ENCODE measurements around the gene CNIH2.
"Not testable (repeated sequence)": the region's sequence is repeated elsewhere in the genome, so short reads cannot be mapped to it uniquely, and the experiment has no call there.

Gene CNIH2

DNA sequence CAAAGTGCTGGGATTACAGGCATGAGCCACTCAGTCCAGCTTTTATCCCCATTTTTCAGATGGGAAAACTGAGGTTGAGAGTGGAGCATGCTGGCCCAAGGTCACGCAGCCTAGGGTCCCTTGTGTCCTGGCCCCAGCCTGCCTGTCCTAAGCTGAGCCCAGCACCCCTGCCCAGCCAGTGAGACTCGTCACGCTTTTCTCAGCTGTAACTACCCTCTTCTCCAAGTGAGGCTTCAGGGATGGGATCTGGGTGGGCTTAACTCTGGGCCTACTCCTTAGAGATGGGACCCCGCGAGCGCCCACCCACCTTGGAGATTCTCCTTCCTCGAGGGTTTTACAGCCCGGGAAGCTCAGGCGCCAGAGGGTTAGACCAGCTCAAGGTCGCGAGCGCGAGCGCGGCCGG is 13.3 kb downstream of the CNIH2 start:
- DNase-seq (ENCODE audit: low read depth, low spot score), result no peak

DNA sequence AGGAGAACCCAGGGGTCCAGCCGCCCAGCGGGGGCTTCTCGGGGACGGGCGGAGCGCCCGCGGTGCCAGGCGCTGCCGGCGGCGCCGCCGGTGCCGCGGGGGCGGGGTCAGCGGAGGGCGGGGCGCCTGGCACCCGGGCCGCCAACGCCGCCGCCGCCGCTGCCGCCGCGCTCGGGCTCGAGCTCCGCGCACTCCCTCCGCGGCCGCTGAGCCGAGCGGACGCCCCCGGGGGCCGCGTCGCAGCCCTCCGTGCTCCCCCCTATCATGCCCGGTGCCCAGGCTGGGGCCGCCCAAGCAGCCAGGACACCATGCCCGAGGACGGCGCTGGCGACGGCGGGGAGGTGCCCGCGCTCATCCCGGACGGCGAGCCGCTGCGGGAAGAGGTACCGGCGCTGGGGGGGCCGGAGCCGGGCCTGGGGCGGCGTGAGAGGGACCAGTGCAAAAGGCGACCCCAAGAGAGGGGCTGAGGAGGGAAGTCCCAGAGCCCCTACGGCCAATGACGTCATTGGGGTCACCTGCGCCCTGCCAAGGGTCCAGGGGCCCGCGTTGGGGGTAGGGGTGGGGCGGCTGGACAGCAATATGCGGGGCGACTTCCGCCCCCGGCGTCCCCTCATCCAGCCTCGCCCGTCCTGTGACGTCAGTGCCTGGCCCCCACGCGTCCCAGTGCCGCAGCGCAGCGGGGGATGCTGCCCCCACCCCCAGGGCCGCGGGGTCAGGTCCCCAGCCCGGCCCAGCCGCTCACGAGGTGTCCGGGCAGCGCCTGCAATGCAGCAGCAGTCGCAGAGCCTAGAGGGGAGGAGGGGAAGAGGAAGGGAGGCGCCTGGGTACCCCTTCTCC is 13.9 kb downstream of the CNIH2 start, which contains the start of gene TMEM151A:
TSS of gene TMEM151A (plus strand) at position 189 of the 837 bp plus-strand sequence. CDS start at position 309, 120 bp downstream.
- no peak for DNase-seq (ENCODE audit: low read depth, low spot score)

DNA sequence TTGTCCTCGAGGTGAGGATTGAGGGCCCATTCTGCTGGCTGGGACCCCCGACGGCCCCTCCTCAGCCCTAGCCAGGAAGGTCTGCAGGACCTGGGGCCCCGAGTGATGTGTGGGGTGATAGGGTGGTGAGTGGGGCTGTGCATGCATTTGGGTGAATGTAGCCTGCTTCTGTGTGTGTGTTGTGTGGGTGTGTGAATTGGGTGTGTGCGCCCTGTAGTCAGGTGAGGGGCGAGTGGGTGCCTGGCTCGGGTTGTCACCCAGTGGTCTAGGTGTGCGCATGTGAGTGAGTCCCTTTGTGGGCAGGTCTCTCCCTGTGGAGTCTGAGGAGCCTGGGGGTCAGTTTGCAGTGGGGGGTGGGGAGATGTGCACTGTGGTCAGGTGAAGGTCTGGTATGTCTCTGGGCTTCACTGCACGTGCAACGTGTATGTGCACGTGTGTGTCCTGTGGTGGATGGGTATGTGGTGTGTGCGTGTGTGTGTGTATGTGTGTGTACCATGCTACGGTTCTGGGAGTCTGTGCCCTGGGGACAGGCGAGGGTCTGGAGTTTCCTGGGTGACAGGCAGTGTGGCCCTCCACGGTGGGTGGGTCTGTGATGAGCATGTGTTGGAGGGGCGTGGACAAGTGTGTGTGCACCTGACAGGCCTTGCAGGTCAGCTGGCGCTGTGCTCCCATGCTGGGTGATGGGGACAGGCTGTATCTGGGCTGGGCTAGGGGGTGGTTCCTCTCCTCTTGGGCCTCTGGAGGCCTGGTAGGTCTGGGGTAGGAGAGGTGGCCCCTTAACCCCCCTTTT is 14.8 kb downstream of the CNIH2 start:
- no peak for DNase-seq (ENCODE audit: low read depth, low spot score)

DNA sequence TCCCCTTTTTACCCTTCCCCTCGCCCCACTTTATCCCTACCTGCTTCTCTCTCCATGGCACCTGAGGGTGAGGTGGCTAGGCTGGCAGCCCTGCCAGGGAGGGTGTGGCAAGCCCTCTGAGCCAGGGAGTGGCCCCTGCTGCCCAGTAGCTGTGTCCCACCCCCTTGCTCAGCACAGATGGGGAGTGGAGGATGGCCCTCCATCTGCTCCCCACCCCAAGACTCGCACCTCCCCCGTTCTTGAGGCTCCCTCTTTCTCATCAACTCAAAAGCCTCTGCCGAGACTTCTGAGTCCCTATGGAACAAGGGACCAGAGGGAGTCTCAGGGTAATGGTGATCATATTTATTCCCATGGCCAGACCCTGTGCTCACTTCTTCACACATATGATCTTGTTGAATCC is 15.4 kb downstream of the CNIH2 start:
- DNase-seq (ENCODE audit: low read depth, low spot score), result no peak

DNA sequence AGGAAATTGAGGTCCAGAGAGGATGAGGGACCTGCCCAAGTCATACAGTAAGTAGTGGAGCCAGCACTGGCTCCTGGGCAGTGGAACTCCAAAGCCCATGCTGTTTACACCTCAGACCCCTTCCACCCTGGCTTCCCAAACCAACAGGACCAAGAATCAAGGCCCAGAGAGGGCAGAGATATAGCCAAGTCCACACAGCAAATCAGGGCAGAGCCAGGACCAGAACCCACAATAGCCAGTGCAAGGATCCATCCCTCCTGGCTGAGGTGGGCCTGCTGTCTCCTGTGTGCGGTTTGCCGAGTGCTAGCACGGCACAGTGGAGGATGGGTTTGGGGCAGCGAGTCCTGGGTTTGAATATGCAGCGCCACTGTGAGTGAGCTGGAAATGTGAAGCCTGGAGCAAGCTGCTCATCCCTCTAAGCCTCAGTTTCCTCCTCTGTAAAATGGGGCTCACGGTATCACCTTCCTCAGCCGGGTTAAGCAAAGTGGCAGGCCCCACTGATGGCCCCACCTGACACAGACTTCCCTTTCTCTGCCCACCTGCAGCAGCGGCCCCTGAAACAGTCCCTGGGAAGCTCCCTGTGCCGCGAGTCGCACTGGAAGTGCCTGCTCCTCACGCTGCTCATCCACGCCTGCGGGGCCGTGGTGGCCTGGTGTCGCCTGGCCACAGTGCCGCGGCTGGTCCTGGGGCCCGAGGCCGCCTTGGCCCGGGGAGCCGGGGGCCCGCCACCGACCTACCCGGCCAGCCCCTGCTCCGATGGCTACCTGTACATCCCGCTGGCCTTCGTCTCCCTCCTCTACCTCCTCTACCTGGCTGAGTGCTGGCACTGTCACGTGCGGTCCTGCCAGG is 16.0 kb downstream of the CNIH2 start:
- no peak for DNase-seq (ENCODE audit: low read depth, low spot score)

DNA sequence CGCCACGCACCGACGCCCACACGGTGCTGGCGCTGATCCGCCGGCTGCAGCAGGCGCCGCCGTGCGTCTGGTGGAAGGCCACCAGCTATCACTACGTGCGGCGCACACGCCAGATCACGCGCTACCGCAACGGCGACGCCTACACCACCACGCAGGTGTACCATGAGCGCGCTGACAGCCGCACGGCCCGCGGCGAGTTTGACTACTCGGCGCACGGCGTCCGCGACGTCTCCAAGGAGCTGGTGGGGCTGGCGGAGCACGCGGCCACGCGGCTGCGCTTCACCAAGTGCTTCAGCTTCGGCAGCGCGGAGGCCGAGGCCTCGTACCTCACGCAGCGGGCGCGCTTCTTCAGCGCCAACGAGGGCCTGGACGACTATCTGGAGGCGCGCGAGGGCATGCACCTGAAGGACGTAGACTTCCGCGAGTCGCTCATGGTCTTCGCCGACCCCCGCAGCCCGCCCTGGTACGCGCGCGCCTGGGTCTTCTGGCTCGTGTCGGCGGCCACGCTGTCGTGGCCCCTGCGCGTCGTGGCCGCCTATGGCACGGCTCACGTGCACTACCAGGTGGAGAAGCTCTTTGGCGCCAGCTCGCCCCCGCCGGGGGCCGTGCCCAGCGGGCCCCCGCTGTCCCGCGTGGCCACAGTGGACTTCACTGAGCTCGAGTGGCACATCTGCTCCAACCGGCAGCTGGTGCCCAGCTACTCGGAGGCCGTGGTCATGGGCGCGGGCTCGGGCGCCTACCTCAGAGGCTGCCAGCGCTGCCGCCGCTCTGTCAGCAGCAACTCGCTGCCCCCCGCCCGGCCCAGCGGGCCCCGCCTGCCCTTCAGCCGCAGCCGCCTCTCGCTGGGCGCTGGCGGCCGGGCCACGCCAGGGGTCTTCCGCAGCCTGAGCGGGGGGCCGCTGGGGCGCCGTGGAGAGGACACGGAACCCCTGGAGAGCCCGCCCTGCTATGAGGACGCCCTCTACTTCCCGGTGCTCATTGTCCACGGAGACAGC is 16.9 kb downstream of the CNIH2 start:
- DNase-seq (ENCODE audit: low read depth, low spot score), result no peak

DNA sequence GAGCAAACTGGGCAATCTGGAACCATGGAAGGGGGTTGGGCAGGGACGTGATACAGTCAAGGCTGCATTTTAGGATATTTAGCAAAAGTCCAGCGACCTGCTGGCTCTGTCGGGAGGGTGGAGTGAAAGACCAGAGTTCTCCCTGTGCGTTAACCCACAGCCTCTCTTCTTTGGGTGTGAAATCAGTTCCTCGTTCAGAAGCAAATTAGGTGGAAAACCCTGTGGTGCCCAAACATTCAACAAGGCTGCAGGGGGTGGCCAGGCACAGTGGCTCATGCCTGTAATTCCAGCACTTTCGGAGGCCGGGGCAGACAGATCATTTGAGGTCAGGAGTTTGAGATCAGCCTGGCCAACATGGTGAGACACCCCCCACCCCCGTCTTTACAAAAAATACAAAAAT is 19.6 kb downstream of the CNIH2 start:
- DNase-seq (ENCODE audit: low read depth, low spot score), result no peak

DNA sequence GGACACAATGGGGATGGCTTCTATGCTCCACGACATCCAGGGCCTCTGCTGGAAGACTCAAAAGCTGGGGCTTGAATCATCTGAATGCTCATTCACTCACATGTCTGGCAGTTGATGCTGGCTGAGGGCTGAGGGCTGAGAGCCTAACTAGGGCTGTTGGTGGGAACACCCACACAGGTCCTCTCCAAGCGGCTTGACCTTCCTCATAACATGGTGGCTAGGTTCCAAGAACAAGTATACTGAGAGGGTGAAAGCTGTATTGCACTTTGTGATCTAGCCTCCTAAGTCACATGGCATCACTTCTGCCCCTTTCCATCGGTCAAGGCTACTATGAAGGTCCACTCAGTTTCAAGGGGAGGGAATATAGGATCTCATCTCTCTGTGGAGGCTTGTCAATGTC is 21.2 kb downstream of the CNIH2 start:
- DNase-seq (ENCODE audit: low read depth, low spot score), result no peak

DNA sequence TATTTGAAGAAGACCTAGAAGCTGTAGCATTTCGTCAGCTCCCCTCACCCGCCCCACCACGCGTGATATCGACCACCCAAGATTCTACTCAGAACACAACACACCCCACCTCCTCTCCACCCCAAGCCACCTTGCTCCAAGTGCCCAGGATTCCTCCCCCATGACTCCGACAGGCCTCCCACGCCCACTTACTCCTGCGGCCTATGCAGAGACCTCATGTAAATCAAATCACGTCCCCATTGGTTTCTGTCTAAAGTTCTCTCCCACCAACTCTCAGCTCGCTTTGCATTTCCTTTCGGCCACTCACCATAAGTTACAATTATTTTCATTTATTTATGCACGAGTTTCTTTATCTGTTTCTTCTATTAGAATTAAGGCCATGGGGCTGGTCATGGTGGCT is 24.7 kb downstream of the CNIH2 start:
- DNase-seq (ENCODE audit: low read depth, low spot score), result no peak

DNA sequence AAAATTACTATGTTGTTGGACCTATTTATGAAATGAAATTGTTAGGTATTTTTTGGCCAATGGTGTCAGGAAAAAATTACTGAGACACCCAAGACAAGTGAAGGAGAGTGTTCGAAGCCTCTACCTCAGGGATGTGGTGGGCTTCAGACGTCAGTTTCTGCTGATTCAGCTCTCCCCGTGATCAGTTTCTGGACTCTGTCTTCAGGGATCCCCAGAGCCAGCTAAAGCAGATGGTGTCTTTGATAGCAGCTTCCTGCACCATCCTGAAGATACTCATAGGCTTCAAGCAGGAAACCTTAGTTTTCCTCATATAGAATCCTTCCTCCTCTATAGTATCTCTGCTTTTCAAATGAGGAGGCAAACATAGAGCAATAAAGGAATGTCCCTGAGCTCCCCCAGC is 31.5 kb downstream of the CNIH2 start:
- DNase-seq (ENCODE audit: low read depth, low spot score), result no peak

DNA sequence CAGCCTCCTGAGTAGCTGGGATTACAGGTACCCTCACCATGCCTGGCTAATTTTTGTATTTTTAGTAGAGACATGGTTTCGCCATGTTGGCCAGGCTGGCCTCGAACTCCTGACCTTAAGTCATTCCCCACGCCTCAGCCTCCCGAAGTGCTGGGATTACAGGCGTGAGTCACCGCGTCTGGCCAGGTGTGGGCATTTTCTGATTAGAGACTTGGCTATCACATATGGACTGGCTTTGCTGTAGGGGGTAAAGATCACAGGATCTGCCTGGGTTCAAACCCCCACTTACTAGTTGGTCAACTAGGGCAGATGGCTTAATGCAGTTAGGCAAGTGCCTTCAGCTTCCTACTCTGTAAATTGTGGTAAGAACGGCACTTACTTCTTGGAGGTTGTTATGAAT is 32.3 kb downstream of the CNIH2 start:
- DNase-seq (ENCODE audit: low read depth, low spot score), result no peak

DNA sequence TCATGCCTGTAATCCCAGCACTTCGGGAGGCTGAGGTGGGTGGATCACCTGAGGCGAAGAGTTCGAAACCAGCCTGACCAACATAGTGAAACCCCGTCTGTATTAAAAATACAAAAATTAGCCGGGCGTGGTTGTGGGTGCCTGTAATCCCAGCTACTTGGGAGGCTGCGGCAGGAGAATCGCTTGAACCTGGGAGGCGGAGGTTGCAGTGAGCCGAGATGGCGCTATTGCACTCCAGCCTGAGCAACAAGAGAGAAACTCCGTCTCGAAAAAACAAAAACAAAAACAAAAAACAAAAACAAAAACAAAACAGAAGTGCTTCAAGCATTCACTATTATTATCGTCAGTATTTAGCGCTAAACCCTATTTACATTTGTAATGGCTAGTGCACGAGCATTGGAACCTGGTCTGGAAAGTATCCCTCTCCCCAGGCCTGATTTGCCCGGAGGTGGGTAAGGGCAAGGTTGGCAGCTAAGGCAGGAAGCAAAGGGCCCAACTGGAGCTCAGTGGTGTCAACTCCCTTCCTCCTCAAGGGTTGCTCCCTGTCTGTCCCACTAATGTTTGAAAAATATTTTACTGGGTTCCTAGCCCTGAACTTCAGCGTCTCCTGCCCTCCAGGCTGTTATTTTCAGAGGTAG is 32.9 kb downstream of the CNIH2 start:
- not testable (repeated sequence) for DNase-seq (ENCODE audit: low read depth, low spot score)

DNA sequence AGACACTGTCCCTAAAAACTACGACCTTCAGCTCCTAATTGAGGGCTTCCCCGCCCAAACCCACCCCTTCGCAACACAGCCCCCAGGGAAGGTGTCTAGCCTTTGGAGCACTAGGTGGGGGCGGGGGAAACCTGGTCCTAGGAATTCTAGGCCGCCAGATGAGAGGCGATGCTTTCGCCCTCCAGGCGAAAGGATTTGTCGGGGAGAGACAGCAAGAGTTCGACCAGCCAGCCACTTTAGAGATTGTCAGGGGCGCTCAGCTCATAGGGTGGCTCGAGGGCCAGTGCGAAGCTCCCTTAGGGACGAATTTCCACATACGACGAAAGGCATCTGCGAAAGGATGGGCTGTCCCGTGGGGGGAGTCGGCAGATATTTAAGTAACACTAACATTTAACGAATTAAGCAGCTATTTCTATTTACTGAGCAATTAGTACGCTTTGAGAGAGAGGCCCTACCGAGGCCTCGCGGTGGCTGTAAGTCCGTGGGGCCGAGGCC is 33.5 kb downstream of the CNIH2 start:
- no peak for DNase-seq (ENCODE audit: low read depth, low spot score)

DNA sequence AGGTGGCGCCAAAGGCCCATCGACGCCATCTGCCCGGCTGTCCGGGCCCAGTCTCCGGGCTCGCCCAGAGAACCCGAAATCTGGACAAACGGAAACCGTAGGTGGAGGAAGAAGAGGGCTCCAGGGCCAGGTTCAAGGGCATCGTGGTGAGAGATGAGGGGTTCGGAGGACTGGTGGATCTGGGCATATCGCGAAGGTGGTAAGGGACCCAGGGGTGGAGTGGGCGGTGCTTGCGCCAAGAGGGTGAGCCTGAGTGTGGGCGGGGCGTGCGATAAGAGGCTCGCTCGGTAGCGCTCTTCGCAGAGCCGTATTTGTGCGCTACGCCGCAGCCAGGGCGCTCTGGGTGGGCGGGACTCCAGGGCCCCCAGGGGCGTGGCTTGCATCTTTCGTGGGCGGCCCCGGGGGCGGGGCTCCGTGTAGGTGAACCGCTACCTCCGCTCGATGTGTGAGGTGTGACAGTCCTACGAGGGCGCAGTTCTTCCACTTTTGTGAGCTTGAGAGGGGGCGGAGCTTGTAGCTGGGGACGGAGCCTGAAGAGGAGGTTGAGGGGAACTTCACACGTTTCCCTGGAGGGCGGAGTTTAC is 34.1 kb downstream of the CNIH2 start:
- no peak for DNase-seq (ENCODE audit: low read depth, low spot score)

DNA sequence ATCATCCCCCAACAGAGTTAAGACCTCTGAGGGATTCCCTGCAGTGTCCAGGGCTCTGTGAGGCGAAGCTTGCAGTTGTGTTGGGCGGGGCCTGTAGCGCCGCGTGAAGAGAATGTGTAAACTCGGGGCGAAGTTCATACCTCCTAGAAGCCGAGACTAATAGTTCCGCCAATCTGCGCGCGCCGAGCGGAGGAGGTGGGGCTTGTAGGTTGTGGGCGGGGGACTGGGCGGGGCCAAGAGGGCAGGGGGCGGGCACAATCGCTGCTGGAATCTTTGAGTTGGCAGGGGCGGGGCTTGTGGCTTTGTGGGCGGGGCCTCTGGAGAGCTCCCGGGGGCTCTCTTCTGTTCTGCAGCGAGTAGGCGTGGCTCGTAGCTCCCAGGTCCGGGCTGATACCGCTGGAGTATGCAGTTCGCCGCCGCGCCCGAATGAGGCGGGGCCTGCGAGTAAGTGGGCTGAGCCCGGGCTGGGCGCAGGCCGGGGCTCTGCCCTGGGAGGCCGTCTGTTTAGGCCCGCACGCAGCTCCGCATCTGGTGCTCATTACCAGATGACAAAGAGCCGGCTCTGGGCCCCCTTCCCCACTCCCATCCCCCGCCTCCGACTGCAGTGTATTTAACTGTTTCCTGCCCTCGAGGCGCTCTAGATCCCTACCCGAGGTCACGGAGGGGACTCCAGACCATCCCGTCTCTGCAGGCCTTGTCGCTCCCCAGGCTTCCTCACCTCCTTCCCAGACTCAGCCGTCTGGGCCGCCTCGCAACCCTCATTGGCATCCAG is 34.8 kb downstream of the CNIH2 start:
- DNase-seq (ENCODE audit: low read depth, low spot score), result no peak

DNA sequence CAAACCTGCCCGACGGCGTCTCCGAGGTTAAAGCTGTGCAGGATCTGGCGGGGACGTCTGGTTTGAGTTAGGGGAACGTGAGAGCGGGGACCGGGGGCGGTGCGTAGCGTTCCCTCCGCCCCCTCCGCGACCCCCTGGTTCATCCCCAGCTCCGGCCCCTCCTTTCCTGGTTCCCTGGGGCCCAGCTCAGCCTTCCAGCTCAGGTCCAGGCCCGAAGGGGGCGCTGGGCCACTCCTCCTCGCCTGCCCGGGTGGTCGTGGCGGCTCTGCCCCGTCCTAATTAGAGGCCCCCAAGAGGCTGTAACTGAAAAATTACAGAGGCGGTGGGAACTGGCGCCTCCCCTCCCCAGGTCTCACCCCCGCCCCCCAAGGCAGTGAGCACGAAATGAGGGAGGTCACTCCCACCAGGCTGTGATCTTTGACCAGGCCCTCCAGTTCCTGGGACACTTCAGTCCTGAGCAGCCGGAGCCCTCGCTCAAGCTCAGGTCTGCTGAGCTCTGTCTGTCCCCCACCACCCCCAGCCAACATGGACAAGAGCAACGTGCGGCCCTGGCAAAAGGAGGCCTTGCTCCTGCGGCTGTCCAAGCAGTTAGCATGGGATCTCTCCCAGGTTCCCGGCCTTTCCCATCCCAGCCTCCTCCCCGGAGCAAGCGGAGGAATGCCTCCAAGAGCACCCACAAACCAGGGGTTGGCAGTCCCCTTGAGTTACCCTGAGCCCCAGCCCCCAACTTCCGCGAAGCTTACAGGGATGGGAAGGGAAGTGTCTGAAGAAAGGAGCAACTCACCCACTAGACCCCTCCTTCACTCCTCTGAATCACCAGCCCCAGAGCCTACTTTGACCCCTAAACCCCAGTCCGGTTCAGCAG is 35.6 kb downstream of the CNIH2 start:
- no peak for DNase-seq (ENCODE audit: low read depth, low spot score)

DNA sequence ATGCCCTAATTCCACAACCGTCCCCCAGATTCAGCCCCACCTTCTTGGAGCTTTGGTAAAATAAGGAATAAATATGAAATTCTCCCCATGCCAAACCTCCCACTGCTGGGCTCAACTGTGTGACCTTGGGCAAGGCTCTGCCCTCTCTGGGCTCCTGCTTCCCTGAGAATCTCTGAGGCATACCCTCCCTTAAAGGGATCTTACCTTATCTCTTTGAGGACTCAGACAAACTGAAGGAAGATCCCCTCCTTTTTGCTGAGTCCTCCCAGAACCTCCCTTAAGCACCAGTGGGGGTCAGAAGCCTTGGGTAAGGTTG is 36.2 kb downstream of the CNIH2 start:
- DNase-seq (ENCODE audit: low read depth, low spot score), result no peak

All from iPS DF 19.7 (cell line).